ENCODE data around the gene GCK. TPM values are rescaled to one million over a fixed set of nuclear protein-coding genes. Genes with fewer than 3 reads are reported as not detected.

The GCK gene
- total and polyA plus RNA-seq, 2 experiments from 2014 or later, result 1.7 to 2.5 TPM

- H3K4me3 ChIP-seq, result no peak overlapping the region
- H3K9me3 ChIP-seq (ENCODE audit: low read depth), result no peaks in the 10 kb centered on the region
- H3K9me2 ChIP-seq (replicated peaks; ENCODE audit: insufficient read depth), result no peaks in the 10 kb centered on the region
- H3K4me2 ChIP-seq, result no peak overlapping the region
- no peak for DNase-seq (ENCODE audit: low spot score)
- H3K79me2 ChIP-seq, result no peaks in the 10 kb centered on the region
- H2AFZ ChIP-seq, result no peak overlapping the region
- no peak overlapping the region for H3K27ac ChIP-seq
- no peaks in the 10 kb centered on the region for H3K27me3 ChIP-seq
- no peaks in the 10 kb centered on the region for H4K20me1 ChIP-seq (ENCODE audit: insufficient read depth, poor library complexity, severe bottlenecking)
- TF ChIP-seq EZH2phosphoT487 (IDR thresholded peaks at IDR 0.05; ENCODE audit: low read depth, severe bottlenecking, unreplicated experiment) (no peak), EZH2 (IDR thresholded peaks at IDR 0.05; ENCODE audit: borderline replicate concordance) (no peak)
- TF ChIP-seq, protein P1, sequence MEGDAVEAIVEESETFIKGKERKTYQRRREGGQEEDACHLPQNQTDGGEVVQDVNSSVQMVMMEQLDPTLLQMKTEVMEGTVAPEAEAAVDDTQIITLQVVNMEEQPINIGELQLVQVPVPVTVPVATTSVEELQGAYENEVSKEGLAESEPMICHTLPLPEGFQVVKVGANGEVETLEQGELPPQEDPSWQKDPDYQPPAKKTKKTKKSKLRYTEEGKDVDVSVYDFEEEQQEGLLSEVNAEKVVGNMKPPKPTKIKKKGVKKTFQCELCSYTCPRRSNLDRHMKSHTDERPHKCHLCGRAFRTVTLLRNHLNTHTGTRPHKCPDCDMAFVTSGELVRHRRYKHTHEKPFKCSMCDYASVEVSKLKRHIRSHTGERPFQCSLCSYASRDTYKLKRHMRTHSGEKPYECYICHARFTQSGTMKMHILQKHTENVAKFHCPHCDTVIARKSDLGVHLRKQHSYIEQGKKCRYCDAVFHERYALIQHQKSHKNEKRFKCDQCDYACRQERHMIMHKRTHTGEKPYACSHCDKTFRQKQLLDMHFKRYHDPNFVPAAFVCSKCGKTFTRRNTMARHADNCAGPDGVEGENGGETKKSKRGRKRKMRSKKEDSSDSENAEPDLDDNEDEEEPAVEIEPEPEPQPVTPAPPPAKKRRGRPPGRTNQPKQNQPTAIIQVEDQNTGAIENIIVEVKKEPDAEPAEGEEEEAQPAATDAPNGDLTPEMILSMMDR (IDR thresholded peaks at IDR 0.05; ENCODE audit: poor library complexity), result no peak
- no peaks in the 10 kb centered on the region for H3K36me3 ChIP-seq (replicated peaks; ENCODE audit: insufficient read depth, low read depth)
- no peaks in the 10 kb centered on the region for H3K4me1 ChIP-seq (ENCODE audit: insufficient read depth)
- WGBS (ENCODE audit: low lambda C conversion rate, missing lambda C conversion rate), result 86% methylated on average over 6 of the region's 6 CpGs
These were observed 22.8 kb upstream of the GCK start for GRCh38 chr7:44212018-44212417.

GRCh38 chr7:44211126-44211675 is 22.0 kb upstream of the GCK start:
- Histone ChIP-seq H2AFZ (no peak overlapping the region), H3K9me2 (replicated peaks; ENCODE audit: insufficient read depth) (no peaks in the 10 kb centered on the region), H3K9me3 (ENCODE audit: low read depth) (no peaks in the 10 kb centered on the region), H4K20me1 (ENCODE audit: insufficient read depth, poor library complexity, severe bottlenecking) (no peaks in the 10 kb centered on the region), H3K4me3 (no peak overlapping the region), H3K27ac (no peak overlapping the region), H3K27me3 (no peaks in the 10 kb centered on the region), H3K4me1 (ENCODE audit: insufficient read depth) (no peaks in the 10 kb centered on the region), H3K4me2 (no peak overlapping the region), H3K79me2 (no peaks in the 10 kb centered on the region), H3K36me3 (replicated peaks; ENCODE audit: insufficient read depth, low read depth) (no peaks in the 10 kb centered on the region)
- 93% methylated on average over 10 of the region's 10 CpGs for WGBS (ENCODE audit: low lambda C conversion rate, missing lambda C conversion rate)
- DNase-seq (ENCODE audit: low spot score), result no peak
- TF ChIP-seq EZH2phosphoT487 (IDR thresholded peaks at IDR 0.05; ENCODE audit: low read depth, severe bottlenecking, unreplicated experiment) (no peak), EZH2 (IDR thresholded peaks at IDR 0.05; ENCODE audit: borderline replicate concordance) (no peak)
- TF ChIP-seq, protein P1 (IDR thresholded peaks at IDR 0.05; ENCODE audit: poor library complexity), result no peak

GRCh38 chr7:44210107-44210506 is 20.9 kb upstream of the GCK start:
- Histone ChIP-seq H3K9me2 (replicated peaks; ENCODE audit: insufficient read depth) (no peaks in the 10 kb centered on the region), H4K20me1 (ENCODE audit: insufficient read depth, poor library complexity, severe bottlenecking) (no peaks in the 10 kb centered on the region), H3K4me2 (no peak overlapping the region), H2AFZ (no peak overlapping the region), H3K4me1 (ENCODE audit: insufficient read depth) (no peaks in the 10 kb centered on the region), H3K36me3 (replicated peaks; ENCODE audit: insufficient read depth, low read depth) (no peaks in the 10 kb centered on the region), H3K9me3 (ENCODE audit: low read depth) (no peaks in the 10 kb centered on the region), H3K4me3 (no peak overlapping the region), H3K27ac (no peak overlapping the region), H3K79me2 (peaks cover 8% of the 10 kb centered on the region), H3K27me3 (no peaks in the 10 kb centered on the region)
- no peak for TF ChIP-seq EZH2phosphoT487 (IDR thresholded peaks at IDR 0.05; ENCODE audit: low read depth, severe bottlenecking, unreplicated experiment)
- 89% methylated on average over 5 of the region's 5 CpGs for WGBS (ENCODE audit: low lambda C conversion rate, missing lambda C conversion rate)
- no peak for DNase-seq (ENCODE audit: low spot score)

GRCh38 chr7:44208085-44208484 is 18.8 kb upstream of the GCK start:
- peaks cover 27% of the 10 kb centered on the region for H3K79me2 ChIP-seq
- TF ChIP-seq, protein P1 (IDR thresholded peaks at IDR 0.05; ENCODE audit: poor library complexity), result no peak
- TF ChIP-seq EZH2 (IDR thresholded peaks at IDR 0.05; ENCODE audit: borderline replicate concordance) (no peak), EZH2phosphoT487 (IDR thresholded peaks at IDR 0.05; ENCODE audit: low read depth, severe bottlenecking, unreplicated experiment) (no peak)
- DNase-seq (ENCODE audit: low spot score), result no peak
- peaks cover 8% of the 10 kb centered on the region for H4K20me1 ChIP-seq (ENCODE audit: insufficient read depth, poor library complexity, severe bottlenecking)
- H3K4me2 ChIP-seq, result no peak overlapping the region
- H3K9me2 ChIP-seq (replicated peaks; ENCODE audit: insufficient read depth), result no peaks in the 10 kb centered on the region
- no peaks in the 10 kb centered on the region for H3K27me3 ChIP-seq
- no peaks in the 10 kb centered on the region for H3K36me3 ChIP-seq (replicated peaks; ENCODE audit: insufficient read depth, low read depth)
- H3K9me3 ChIP-seq (ENCODE audit: low read depth), result no peaks in the 10 kb centered on the region
- no peak overlapping the region for H2AFZ ChIP-seq
- 94% methylated on average over 7 of the region's 7 CpGs for WGBS (ENCODE audit: low lambda C conversion rate, missing lambda C conversion rate)
- H3K4me3 ChIP-seq, result no peak overlapping the region
- H3K4me1 ChIP-seq (ENCODE audit: insufficient read depth), result no peaks in the 10 kb centered on the region
- H3K27ac ChIP-seq, result no peak overlapping the region
